Liver (tissue), 3 donors: ENCODE measurements around the gene DEFB121.

Source experiments
- CTCF ChIP-seq: fragments of 150-350 bp; IDR thresholded peaks from 2 replicates; pipeline ENCODE4 v1.5.1; 2017; ENCODE audit warnings: improper control_type of control experiment, low read depth, low read length; ENCODE audit not compliant: missing input control
- HNF4A ChIP-seq, 2 donors: conservative IDR thresholded peaks; 2 replicates each; pipeline ENCODE4 v1.6.1; 2016; ENCODE audit warnings: antibody characterized with exemption in 2 of 2, mild to moderate bottlenecking in 2 of 2
- JUND ChIP-seq, 2 donors: IDR thresholded peaks; 2 replicates each; pipeline ENCODE4 v1.6.1; 2016; ENCODE audit warnings: antibody characterized with exemption in 2 of 2
- MAX ChIP-seq: IDR thresholded peaks from 2 replicates; pipeline ENCODE4 v1.6.1; 2016; ENCODE audit warnings: antibody characterized with exemption
- RAD21 ChIP-seq, 2 donors: IDR thresholded peaks; 2 replicates each; pipeline ENCODE4 v1.6.1; 2016; ENCODE audit warnings: antibody characterized with exemption in 2 of 2, mild to moderate bottlenecking in 2 of 2
- REST ChIP-seq: IDR thresholded peaks from 2 replicates; pipeline ENCODE4 v1.6.1; 2016; ENCODE audit warnings: antibody characterized with exemption, mild to moderate bottlenecking
- YY1 ChIP-seq: IDR thresholded peaks from 2 replicates; pipeline ENCODE4 v1.6.1; 2016; ENCODE audit warnings: antibody characterized with exemption, mild to moderate bottlenecking
- donor health status: healthy.
- donor health status: healthy.

- TF ChIP-seq JUND (IDR thresholded peaks at IDR 0.05) (no peak), CTCF (no peak), HNF4A (conservative IDR thresholded peaks at IDR 0.05) (no peak), YY1 (no peak), RAD21 (IDR thresholded peaks at IDR 0.05) (no peak), MAX (no peak), REST (no peak)
Measured at GRCh38 chr20:31425797-31426196, 19.8 kb upstream of the DEFB121 start.
